Measurements from ENCODE around the gene DDX20.

Gene DDX20

DNA sequence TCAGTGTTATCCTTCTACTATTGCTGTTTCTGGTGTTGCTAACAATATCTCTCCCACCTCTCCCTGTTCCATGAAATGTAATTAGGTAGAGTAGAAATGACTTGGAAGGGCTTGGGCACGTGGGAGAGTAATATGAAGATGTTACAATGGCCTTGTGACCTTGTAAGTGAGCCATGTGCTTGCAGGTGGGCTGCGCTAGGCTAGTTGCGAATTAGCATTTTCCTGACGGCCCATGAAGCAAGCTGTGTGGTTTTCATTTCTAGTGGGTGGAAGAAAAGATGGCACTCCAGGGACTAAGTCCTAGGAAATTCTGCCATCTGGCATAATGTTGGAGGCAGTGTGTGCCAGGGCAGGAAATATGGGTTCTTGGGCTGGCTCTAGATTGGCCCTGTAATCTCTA is 7.8 kb upstream of the DDX20 start:
- DNase-seq (ENCODE audit: low read depth in 2 of 2), result no peak

DNA sequence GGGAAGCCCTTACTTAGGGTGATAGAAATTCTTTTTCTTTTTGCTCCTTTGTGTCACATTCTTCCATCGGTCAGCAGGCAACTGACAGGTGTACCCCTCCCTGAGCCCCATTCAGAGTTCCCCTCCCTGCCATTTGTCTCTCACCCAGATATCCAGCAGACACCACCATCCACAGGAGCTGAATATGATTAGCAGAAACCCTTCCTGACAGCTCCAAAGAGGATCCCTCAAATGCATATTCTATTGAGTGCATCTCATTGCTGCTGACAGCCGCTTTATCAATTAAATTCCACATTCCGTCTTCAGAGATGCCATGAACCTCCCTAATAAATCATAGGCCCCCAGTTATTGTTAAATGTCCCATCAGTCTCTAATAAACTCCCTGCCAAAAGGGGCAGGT is 6.1 kb upstream of the DDX20 start:
- DNase-seq (ENCODE audit: low read depth in 2 of 2), result no peak

DNA sequence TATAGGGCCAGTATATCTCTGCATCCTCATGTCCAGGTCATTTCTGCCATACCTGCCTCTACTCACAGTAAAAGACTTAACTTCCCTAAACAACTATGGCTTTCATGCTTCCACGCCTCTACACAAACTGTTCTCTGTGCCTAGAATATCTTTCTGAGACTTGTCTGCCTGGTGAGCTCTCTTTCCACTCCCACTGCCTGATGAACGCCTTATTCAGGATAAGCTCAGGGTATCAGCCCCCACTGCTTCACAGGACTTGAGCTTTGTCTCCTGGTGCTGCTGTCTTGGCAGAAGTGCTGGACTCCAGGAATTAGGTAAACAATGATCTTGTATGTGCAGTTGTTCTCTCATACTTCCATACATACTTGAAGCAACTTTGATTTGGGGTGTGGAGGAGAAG is 4.8 kb upstream of the DDX20 start:
- no peak for DNase-seq (ENCODE audit: low read depth in 2 of 2)

DNA sequence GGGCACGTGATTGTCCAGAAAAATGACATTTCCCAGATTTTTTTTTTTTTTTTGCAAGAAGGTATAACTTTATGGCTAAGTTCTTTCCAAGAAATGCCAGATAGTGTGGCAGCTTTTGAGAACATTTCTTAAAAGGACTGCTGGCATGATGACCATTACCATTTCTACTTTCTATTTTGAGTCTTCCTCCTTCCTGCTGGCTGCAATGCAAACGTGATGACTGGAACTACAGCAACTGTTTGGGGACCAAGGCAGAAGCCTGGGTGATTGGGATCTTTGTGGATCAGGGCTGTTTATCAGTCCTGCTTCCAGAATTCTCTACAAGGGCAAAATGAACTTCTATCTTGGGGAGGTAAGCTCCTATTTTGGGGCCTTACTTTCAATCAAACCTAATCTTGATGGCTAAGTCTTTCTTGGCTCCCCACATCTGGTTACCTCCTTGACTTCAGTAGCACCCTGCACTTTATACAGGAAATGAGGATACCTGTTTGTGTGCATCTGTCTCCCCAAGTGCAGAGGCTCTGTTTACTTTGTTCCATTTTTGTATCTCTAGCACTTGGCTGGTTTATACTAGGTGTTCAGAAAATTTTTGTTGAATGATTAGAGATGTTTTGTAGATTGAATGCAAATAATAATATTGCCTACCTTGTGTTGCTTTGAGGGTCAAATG is 3.7 kb upstream of the DDX20 start:
- no peak for DNase-seq (ENCODE audit: low read depth in 2 of 2)

DNA sequence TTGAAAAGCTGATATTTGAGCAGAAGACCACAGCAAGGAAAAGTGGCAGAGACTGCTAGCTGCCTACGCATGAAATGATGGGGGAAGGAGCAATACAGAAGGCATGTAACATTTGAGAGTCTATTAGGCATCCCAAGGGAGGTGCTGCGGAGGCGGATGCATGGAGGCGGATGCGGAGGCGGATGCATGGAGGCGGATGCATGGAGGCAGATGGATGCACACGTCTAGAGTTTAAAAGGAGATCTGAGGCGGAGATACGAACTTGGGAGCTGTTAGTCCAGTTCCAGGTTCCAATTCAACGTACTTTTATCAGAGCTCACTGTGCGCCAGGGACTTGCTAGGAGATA is 744 bp upstream of the DDX20 start:
- DNase-seq (ENCODE audit: low read depth in 2 of 2), result peak in 1 of 2 donors; percentile 17

DNA sequence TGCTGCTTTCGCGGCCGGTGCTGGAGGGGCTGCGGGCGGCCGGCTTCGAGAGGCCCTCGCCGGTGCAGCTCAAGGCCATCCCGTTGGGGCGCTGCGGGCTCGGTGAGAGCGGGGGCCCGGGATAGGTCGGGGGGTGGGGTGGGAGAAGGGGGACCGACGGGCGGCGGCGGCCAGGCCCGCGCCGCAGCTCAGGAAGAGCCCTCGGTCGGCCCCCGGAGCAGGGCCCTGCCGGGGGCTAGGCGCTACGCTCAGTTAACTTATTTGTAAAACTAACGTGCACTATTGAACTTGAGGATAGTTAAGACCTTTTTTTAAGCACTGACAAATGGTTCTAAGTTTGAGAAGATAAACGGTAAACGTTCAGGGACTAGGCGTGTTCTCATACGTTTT is 418 bp downstream of the DDX20 start:
- DNase-seq (ENCODE audit: low read depth in 2 of 2), result no peak

DNA sequence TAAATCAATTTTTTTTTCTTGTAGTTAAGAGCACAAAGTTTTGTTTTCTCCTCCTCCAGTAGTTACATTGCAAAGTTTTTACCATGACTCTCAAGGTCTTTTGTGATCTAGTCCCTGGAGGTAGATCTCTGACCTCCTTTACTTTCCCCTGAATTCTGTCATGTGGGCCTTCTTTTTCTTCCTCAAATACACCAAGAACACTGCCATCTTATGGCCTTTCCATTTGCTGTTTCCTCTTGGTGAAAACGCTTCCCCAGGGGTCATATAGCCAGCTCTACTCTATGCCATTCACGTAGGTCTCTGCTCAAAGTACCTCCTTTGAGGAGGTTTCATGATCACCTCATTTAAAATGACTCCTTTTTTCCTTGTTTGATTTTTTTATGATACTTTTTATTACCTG is 2.7 kb downstream of the DDX20 start:
- DNase-seq (ENCODE audit: low read depth in 2 of 2), result no peak

DNA sequence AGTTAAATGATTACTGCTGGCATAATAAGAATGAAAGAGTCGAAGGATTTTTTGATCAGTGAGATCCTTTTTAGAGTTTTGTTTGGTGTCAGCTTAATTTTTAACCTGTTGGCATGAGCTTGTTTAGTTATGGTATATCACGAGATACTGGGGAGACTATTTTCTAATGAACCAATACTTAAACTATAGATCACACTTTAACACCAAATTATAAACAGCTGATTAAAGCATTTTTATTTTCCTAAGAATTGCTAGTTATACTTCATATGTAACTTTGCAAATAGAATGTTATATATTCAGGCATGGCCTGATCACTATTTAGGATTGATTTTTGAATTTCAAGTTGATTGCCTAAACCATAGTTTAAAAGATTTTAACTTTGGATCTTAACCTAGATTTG is 6.0 kb downstream of the DDX20 start:
- no peak for DNase-seq (ENCODE audit: low read depth in 2 of 2)

DNA sequence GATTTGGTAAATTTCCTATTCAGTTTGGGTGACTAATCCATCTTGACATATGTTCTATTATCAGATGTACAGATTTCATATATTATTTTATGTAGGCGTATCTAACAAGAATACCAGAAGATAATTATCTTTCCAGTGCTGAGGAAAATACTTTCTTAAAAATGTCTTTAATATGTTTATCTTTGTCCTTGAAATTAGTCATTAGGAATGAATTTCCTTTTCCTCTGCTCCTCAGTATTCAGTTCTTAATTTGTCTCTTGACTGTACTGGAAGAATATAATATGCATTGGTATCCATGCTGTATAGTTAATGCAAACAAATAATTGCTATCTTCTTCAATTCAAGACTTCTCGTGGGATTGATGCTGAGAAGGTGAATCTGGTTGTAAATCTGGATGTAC is 6.6 kb downstream of the DDX20 start:
- no peak for DNase-seq (ENCODE audit: low read depth in 2 of 2)

DNA sequence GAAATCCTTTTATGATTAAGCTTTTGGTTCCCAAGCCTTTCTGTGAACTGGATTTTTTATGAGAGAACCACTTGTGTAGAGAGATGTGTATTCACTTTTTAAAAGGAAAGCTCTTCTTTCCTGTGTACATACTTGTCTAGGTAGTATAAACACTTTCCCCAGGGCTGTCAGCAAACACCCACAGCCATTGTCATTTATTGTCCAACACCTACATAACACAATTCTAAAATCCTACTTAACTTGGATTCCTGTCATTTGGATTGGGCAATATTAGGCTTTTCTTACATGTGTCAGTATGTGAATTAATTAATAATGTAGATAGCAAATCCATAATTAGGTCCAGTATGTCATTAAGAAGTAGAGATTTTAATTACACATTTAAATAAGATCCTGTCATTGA is 12.3 kb downstream of the DDX20 start:
- no peak for DNase-seq (ENCODE audit: low read depth in 2 of 2)

DNA sequence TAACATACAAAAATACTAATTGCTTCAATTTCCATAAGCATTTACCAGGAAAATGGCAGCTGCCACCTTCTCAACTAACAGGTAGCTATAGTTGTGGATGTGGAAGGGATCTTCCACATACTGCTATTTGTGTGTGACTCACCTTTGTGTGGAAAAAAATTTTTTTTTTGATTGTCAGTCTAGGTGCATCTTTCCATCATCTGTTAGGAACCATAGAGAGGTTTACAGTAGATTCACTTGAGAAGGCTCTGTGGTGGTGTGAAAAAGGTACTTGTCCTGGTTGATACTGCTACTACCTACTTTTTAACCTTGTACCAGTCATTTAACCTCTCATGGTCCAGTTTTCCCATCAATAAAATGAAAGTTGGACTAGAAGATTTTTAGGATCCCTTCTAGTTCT is 12.9 kb downstream of the DDX20 start:
- no peak for DNase-seq (ENCODE audit: low read depth in 2 of 2)

DNA sequence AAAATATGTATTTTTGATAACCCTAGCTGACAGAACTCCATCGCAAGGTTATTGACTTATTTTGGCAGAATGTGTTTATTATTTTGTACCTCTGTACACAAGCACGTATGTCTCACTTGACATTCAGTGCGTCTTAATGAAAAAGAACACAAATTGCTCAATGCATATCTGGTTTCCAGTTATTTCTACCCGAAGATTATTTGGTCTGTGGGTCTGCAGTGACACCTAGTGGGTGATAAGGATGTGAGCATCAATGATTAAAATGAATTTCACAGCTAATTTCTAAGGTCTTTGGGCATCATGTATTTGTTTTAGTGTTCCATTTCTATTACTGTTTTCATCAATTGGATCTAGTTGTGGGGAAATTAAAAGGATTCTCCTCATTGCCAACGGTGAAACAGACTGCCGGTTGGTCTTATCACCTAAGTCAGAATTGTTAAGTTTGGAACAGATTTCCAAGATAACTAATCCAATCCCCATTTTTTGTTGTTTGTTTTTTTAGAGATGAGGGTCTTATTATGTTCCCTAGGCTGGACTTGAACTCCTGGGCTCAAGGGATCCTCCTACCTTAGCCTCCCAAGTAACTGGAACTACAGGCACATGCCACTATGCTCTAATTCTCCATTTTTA is 13.9 kb downstream of the DDX20 start:
- peak in 1 of 2 donors; percentile 13 for DNase-seq (ENCODE audit: low read depth in 2 of 2)

DNA sequence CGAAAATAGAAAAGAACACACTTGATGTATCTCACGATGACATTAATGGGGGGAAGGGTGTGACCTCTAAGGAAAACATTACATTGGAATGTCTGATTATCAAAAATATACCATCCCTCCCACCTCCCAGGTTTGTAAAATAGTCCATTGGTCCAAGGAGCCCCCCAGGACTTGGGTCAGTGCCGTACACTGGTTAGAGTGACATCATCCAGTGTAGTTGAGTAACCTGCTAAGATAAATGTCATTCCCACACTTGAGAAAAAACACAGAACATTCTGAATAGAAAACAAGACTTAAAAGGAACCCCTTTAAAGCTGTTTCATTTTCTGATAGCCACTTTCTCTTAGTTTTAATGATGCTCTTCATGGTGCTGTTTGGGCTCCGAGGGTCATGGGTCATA is 15.2 kb downstream of the DDX20 start:
- DNase-seq (ENCODE audit: low read depth in 2 of 2), result no peak

DNA sequence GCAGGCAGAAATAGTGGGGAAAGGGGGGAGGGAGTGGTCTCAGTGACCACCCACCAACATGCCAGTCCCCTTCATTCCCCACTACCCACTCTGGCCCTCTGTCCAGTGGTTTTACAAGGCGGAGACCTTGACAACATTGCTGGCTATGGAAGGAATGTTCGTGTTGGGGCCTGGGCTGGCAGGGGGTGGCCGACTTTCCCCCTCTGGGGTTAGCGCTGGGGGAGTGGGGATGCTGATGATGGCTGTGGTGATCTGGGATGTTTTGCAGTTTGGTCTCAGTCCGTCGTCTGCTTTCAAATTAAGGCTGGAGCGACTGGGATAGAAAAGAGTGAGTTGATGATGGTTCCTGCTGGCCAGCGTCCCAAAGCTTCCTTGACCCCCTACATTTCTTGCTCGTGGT is 20.3 kb downstream of the DDX20 start:
- DNase-seq (ENCODE audit: low read depth in 2 of 2), result no peak

DNA sequence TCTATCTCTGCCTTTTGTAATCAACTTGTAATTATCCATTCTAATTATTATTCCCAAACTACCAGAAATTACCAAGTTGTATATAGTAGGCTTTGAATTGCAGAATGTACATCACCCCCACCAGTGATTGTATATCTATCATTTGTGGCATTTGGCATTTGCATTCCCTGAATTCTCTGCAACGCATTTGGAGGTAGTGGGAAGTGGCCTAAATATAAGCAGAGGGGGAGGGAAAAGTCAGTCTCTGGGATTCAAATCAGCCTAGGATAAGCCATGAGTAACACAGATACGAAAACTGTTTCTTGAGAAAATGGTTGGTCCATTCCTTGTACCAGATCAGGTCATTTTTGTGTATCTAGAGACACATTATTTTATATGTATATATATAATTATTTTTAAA is 20.7 kb downstream of the DDX20 start:
- DNase-seq (ENCODE audit: low read depth in 2 of 2), result no peak

DNA sequence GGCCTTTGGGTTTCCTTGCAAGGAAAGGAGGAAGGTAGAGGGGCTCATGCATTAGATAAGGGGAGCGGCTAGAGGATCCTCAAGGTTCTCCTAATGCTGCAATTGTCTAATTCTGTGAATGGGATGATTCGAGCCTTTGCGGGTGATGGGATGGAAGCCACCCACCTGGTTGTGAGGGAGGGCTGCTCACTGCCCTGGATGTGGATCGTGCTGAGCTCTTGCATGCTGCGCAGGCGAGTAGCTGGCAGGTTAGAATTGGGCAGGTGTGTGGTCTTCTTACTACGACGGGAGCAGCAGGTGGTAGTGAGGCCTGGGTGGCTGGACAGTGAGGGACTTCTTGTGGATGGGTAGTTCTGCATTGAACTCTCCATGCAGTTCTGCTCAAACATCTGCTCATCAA is 21.2 kb downstream of the DDX20 start:
- DNase-seq (ENCODE audit: low read depth in 2 of 2), result no peak

DNA sequence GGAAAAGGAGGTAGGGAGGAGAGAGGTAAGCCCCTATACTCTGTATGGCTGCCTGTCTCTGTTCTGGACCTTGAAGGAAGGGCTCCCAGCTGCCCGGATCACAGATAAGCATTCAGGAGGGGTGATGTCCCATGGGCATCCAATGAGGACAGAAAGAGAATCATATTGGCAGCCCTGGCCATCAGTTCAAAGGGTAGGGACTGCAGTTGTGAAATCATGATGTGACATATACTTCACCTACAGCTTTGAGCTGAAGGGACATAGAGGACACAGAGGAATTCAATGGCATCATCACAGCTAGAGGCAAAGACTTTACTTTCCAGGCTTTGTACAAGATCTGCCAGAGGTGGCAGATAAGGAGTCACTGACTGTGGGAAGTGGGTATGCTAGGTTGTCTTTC is 21.6 kb downstream of the DDX20 start:
- no peak for DNase-seq (ENCODE audit: low read depth in 2 of 2)

DNA sequence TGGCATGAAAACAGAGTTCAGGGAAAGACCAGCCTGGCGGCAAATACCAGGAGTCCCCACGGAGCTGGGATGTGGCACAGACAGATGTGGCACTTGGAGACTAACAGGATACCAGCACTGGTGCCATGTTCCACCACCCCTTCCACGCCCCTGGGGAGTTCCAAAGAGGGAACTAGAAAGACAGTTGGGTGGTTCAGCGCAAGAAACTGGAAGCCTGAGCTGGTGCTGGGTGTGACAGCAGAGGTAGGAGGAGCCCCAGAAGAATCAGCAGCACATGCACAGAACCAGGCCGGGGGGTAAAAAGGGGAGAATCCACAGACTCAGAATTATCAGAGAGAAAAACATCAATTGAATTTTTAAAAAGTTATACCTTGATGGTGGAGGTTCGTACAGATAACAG is 22.4 kb downstream of the DDX20 start:
- DNase-seq (ENCODE audit: low read depth in 2 of 2), result no peak

DNA sequence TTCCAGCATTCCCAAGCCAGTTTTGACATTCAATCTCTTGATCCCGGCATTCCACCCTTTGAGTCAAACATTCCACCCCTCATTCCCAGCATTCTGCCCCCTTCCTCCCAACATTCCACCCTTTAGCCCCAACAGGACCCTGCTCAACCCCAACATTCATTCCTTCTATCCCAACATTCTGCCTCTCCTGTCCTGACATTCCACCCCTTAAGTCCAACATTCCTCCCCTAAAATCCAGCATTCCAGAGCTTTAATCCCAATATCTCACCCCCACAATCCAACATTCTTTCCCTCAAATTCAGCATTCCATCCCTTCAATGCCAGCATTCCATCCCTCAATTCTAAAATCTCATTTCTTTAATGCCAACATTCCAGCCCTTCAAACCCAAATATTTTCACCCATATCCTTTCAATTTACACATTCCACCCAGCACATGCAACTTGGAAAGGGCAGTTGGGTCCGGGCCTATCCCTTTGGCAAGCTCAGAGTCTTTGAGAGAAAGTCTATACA is 22.9 kb downstream of the DDX20 start:
- DNase-seq (ENCODE audit: low read depth in 2 of 2), result no peak

DNA sequence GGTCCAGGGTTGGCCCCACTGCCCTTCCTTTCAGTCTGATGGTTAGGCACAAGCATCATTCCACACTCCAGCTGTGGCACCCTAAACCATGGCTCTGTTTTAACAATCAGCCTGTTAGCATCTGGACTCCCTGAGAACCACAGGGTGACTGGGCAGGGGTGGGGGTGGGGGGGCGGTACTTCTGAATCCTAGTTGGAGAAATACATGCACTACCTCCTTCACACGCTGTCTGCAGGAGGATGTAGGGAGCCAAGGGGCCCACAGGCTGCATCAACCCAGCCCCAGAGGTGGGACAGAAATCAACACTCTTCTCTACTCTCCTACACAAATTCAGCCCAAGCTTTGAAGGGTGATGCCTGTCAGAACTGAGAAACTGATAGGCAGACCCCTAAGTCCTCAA is 23.8 kb downstream of the DDX20 start:
- no peak for DNase-seq (ENCODE audit: low read depth in 2 of 2)

DNA sequence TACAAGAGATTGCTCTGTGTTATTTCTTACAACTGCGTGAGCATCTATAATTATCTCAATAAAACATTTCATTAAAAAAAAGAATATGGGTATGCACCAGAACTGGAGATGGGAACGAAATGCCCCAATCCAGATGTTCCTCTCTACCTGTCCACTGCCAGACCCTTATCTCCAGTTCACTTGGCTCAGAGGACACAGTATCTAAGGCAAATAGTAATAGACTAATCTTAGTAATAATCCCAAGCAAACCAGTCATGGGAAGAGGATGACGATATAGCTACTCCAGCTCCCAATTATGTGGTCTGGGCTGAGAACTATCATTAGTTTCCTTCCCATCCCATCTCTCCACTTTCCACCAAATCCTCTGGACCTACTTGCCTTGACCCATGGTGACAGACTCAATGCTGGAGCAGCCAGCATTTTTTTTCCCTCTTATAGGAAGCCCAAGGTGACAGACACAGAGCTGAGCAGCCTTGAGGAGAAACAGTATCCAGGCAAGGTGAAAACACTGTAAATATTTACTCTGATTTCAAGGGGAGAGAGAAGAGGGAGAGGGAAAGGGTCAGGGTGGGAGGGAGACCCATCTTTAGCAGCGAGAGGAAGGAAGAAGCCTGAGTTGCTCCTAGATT is 28.7 kb downstream of the DDX20 start:
- DNase-seq (ENCODE audit: low read depth in 2 of 2), result no peak

DNA sequence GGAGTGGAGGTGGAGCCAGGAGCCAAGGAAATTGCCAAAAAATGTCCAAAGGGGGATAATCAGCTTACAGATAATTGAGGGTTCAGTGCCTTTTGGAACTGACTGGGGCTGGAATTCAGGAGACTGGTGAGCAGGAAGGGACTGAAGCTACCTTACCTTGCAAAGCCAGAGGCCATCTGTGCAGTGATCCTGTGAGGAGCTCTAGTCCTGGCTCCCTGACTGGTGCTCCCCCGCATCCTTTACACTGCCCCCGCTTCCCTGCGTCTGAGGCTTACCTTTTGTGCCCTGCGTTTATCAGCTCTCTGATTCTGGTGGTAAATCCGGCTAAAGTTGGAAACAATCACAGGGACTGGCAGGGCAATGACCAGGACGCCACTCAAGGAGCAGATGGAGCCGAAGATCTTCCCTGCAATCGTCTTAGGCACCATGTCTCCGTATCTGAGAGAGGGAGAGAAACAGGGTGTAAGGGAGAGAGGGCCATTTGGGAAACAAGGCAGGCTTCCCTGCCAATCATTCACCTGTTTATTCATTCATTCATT is 31.0 kb downstream of the DDX20 start:
- DNase-seq (ENCODE audit: low read depth in 2 of 2), result no peak

DNA sequence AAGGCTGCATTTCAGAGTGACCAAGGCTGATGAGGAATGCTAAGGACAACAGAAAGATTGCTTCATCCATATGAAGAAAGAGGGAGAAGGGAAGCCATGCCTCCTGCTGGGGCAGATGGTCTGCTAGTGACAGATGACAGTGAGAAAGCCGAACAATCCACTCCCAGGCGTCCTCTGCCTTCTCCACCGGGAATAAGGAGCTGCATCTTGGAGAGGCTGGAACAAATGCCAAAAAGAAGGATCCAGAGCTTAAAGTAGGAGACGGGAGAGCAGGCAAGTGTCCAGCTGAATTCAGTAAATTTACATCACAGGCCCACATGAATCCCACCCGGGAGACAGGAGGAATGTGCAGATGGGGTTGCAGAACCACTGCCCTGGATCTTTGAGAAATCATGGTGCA is 33.4 kb downstream of the DDX20 start:
- no peak for DNase-seq (ENCODE audit: low read depth in 2 of 2)
